HG02798 (cell line): Measurements from ENCODE around the gene SECISBP2L.
A peak's percentile ranks its signal among the peaks of the same experiment; 100 is the strongest.
"Not testable (repeated sequence)": the region's sequence is repeated elsewhere in the genome, so short reads cannot be mapped to it uniquely, and the experiment has no call there.

Experiments used
- ATAC-seq: cut with Tn5 transposase; IDR thresholded peaks from one replicate; pipeline ENCODE4 v1.9.1; 2021; ENCODE audit warnings: mild to moderate bottlenecking; ENCODE audit not compliant: unreplicated experiment, poor library complexity

The SECISBP2L gene

DNA sequence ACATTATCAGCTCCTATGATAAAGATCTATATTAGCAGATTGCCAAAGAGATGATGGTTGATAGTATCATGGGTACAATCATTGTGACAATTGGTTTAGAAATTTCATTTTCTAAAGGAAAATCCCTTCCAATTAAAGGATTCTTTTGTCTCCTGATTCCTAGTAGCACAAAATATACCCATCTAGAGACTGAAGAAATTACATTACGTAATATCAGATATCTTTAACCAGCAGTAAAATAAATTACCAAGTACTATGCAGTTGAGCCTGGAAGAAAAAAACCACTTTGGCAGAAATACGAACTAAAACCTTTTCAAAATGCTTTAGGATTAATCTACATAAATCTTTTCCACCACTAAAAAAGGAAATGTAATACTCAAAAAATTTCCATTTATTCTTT is 46.9 kb downstream of the SECISBP2L start:
- ATAC-seq = no peak

- no peak for ATAC-seq
Measured at GRCh38 chr15:48996276-48996675, 50.0 kb downstream of the SECISBP2L start.

- ATAC-seq = no peak
Measured at GRCh38 chr15:48993380-48993779, 52.9 kb downstream of the SECISBP2L start.

DNA sequence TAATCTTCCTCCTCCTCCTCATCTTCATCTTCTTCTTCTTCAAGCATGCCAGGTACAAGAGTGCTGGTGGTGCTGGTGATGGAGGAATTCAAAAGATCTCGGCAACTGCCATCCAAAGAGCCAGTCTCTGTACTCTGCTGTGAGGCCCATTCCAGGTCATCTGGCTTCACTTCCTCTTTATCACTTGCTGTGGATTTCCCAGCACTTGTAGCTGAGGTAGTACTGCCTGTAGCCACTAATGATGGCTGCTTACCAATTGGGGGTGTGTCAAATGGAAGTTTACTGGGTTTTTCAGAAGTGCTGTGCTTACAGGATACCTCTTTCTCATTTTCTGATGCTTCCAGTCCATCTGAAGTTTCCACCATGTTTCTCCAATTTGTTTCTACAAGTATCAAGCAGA is 53.7 kb downstream of the SECISBP2L start:
- ATAC-seq = peak; percentile 95

GRCh38 chr15:48992096-48992495 is 54.1 kb downstream of the SECISBP2L start:
- no peak for ATAC-seq

DNA sequence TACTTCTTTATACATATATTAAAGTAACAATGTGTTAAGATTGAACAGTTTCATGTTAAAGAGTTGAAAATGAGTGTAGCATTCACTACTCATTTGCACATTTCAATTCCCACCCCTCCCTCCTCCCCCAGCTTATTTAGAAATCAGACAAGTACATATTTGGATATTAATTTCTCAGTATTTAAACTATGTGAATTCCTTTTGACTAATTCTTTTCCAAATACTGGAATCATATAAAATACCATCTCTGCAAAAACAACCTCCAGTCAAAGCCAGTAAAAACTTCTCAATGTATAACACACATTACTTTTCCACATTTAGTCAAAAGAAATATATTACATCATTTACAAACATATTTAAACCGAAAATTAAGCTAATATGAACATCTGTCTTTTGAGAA is 57.1 kb downstream of the SECISBP2L start:
- no peak for ATAC-seq

GRCh38 chr15:48987142-48987541 is 59.1 kb downstream of the SECISBP2L start:
- no peak for ATAC-seq

DNA sequence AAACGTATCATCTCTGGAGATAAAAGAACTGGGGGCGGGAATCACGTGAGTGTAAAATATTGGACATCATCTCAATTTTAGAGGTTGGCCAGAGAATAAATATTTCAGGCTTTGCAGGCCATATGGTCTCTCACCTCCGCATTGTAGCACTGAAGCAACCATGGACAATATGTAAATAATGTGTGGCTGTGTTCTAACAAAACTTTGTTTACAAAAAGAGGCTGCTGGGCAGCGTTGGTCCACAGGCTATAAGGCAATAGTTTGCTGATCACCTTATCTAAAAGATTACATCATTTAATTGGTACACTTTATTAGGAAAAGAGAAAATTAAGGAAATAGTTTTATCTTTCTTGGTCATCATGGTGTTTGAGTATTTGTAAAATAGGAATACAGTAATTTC is 60.0 kb downstream of the SECISBP2L start:
- ATAC-seq = no peak

DNA sequence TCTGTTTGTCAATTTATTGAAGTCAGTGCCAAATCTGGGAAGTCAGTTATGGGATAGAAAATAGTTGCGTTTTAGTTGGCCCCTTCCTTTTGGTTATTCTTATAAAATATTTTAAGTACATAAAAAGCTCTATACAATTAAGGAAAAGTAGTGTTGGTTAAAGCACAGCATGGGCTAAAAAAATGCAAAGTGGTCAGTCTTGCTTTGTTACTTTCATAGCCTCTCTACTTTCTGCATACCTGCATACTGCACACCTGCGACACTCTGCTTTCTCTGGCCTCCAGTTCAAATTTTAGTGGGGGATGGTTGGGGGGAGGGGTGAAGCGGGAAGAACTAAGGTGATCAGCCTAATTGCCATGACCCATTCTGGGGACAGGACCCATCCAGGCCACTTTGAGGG is 60.7 kb downstream of the SECISBP2L start:
- ATAC-seq = no peak

GRCh38 chr15:48984811-48985352 is 61.4 kb downstream of the SECISBP2L start:
- no peak for ATAC-seq

- ATAC-seq = no peak
Measured at GRCh38 chr15:48984021-48984710, 62.1 kb downstream of the SECISBP2L start.

DNA sequence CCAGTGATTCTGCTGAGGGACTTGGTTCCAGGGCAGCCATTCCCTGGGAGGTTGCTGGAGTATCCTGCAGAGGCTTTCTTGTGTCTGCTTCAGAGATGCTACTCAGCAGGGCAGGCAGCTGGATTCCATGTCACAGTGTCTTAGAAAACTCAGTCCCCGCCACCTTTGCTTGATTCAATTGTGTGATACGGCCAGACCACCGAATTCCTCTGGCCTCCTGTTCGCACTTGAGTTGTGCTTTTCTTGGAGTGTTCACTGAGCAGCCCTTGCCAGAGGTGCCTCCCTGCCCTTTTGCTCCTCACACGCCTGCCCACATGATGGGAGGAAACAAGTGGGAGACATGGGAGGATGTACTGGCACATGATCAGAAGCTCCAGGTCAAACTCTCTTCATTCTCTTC is 62.9 kb downstream of the SECISBP2L start:
- ATAC-seq = no peak

- no peak for ATAC-seq
Measured at GRCh38 chr15:48981941-48982340, 64.3 kb downstream of the SECISBP2L start.

- ATAC-seq = no peak
Measured at GRCh38 chr15:48978638-48979037, 67.6 kb downstream of the SECISBP2L start.

GRCh38 chr15:48976444-48977088 is 69.7 kb downstream of the SECISBP2L start:
- ATAC-seq = no peak

DNA sequence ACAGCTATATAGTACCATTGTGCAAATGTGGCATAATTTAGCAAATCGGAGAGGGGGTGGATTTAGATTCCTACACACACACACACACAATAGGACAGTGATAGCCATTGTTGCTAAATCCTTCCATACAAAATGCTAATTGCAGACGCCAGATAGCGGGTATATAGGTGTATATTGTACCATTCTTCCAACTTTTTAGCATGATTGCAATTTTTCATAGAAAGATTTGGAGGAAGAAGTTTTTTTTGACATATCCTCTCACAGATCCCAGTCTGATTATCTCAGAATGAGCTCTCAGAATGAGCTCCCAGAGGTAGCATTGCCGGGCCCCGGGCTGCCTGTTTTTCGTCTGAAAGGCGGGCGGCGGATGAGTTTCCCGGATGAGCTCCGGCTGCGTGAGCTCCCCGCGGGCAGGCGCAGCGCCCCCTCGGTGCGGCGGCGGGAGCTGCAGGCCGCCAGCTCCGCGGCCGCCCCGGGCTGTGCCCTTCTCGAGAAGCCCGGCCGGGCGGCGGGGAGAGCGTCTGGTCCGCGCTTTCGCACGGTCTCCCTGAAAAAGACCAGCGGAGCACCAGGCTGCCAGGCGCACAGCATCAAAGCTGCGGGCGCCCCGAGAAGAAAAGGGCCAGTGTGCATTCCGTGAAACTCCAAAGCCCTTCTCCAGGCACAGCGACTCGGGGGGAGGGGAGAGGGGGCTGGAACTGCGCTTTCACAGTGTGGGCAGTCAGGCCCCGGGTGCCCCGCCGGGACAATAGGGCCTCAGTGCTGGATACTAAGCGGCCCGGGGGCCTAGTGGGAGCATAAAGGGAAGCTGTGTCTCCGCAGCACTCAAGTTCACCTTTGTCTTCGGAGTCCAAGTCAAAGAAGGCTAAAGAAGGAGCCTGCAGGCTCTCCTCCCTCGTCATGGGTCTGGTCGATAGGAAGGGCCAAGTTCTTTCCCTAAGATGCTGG is 70.5 kb downstream of the SECISBP2L start:
- ATAC-seq = peak; percentile 95

DNA sequence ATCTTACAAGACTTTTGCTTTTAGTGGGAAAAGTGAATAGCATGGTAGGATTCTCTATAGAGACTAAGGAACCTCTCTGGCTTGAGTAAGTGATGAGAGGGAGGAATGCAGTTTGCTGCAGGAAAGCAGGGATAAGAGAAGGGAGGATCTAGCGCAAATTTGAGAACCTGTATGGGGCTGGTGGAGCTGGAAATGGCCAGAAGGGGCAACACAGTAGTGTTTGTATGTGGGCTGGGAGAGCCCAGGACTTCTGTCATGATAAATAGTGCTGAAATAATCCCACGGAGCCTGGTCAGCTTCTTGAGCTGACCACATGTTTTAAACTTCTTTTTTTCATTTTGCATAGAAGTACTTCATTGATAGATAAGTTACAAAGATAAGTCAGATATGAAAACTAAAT is 71.4 kb downstream of the SECISBP2L start:
- no peak for ATAC-seq

GRCh38 chr15:48972750-48973503 is 73.3 kb downstream of the SECISBP2L start:
- no peak for ATAC-seq

DNA sequence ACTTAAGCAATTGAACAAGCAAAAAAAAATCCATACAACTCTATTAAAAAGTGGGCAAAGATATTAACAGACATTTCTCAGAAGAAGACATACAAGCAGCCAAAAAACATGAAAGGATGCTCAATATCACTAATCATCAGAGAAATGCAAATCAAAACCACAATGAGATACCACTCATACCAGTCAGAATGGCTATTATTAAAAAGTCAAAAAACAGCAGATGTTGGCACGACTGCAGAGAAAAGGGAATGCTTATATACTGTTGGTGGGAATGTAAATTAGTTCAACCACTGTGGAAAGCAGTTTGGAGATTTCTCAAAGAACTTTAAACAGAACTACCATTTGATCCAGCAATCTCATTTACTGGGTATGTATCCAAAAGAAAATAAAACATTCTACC is 75.3 kb downstream of the SECISBP2L start:
- not testable (repeated sequence) for ATAC-seq

DNA sequence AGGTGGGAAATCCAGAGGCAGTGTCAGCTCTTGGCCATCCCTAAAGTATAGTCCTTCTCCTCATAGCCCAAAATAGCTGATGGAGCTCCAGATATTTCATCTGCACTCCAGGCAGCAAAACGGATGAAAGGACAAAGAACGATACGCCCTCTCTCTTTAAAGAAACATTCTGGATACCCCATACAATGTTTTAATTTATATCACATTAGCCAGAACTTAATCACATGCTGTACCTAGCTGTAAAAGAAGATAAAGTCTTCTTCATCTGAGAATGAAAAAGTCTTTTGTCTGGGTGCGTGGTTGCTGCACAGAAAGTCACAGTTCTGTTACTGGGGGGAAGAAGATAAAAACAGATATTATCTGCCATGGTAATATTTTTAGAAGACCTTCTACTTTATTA is 78.2 kb downstream of the SECISBP2L start:
- ATAC-seq = no peak
